ENCODE measurements around the gene SPINK4. TPM values are rescaled to one million over a fixed set of nuclear protein-coding genes. Genes with fewer than 3 reads are reported as not detected.

SPINK4 gene
- total RNA-seq, 1 experiment from 2014 or later = not detected

DNA sequence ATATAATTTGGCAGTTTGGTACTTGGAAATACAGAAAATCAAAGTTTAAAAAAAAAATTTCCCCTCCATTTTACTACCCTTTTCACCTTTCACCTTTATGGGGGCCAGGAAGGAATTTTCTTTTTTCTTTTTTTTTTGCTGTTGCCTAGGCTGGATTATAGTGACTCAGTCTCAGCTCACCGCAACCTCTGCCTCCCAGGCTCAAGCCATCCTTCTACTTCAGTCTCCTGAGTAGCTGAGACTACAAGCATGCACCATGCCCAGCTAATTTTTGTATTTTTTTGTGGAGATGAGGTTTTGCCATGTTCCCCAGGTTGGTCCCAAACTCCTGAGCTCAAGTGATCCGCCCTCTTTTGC is 34.0 kb downstream of the SPINK4 start:
- Histone ChIP-seq H3K4me1 (ENCODE audit: insufficient read depth, low read length) (no peaks in the 10 kb centered on the region), H3K4ac (ENCODE audit: low read depth, low read length) (no peak overlapping the region), H3K23ac (ENCODE audit: insufficient read length, low read depth, low read length) (no peak overlapping the region), H3K56ac (ENCODE audit: insufficient read length, low read depth, low read length) (no peak overlapping the region), H3K23me2 (ENCODE audit: insufficient read length, low read depth, low read length, poor library complexity, severe bottlenecking) (no peaks in the 10 kb centered on the region), H4K91ac (ENCODE audit: insufficient read length, low read depth, low read length) (no peak overlapping the region), H3K14ac (ENCODE audit: insufficient read depth, low read length) (no peak overlapping the region), H2AFZ (ENCODE audit: low read length) (no peak overlapping the region), H2BK5ac (ENCODE audit: insufficient read length, low read length) (no peak overlapping the region), H3K9me3 (ENCODE audit: control insufficient read depth, low read depth, low read length) (no peaks in the 10 kb centered on the region), H3K9ac (ENCODE audit: extremely low read depth, insufficient read length, low read length) (no peak overlapping the region), H4K20me1 (ENCODE audit: control insufficient read depth, insufficient read depth, insufficient read length) (no peaks in the 10 kb centered on the region), H3K27me3 (ENCODE audit: insufficient read depth, low read length) (no peaks in the 10 kb centered on the region), H2BK15ac (ENCODE audit: low read depth, low read length) (no peak overlapping the region), H2BK20ac (ENCODE audit: low read depth, low read length, poor library complexity, severe bottlenecking) (no peak overlapping the region), H3T11ph (ENCODE audit: low read length) (no peak overlapping the region), H2BK12ac (ENCODE audit: insufficient read length, low read depth, low read length) (no peak overlapping the region), H3K79me2 (ENCODE audit: insufficient read depth, low read length) (no peaks in the 10 kb centered on the region), H2BK120ac (ENCODE audit: low read depth, low read length, poor library complexity, severe bottlenecking) (no peak overlapping the region), H2AK5ac (ENCODE audit: insufficient read length, low read length) (no peak overlapping the region), H4K5ac (ENCODE audit: insufficient read length, low read depth, low read length) (no peak overlapping the region), H3K4me2 (ENCODE audit: insufficient read depth, insufficient read length, low read length) (no peak overlapping the region), H3K79me1 (ENCODE audit: insufficient read depth, low read depth, low read length, poor library complexity, severe bottlenecking) (no peaks in the 10 kb centered on the region), H3K27ac (ENCODE audit: insufficient read length, low read depth, low read length) (no peak overlapping the region), H4K8ac (replicated peaks; ENCODE audit: insufficient read length, low read depth, low read length) (no peak overlapping the region), H3K18ac (ENCODE audit: insufficient read length, low read depth, low read length) (no peak overlapping the region)
- TF ChIP-seq, protein P1, sequence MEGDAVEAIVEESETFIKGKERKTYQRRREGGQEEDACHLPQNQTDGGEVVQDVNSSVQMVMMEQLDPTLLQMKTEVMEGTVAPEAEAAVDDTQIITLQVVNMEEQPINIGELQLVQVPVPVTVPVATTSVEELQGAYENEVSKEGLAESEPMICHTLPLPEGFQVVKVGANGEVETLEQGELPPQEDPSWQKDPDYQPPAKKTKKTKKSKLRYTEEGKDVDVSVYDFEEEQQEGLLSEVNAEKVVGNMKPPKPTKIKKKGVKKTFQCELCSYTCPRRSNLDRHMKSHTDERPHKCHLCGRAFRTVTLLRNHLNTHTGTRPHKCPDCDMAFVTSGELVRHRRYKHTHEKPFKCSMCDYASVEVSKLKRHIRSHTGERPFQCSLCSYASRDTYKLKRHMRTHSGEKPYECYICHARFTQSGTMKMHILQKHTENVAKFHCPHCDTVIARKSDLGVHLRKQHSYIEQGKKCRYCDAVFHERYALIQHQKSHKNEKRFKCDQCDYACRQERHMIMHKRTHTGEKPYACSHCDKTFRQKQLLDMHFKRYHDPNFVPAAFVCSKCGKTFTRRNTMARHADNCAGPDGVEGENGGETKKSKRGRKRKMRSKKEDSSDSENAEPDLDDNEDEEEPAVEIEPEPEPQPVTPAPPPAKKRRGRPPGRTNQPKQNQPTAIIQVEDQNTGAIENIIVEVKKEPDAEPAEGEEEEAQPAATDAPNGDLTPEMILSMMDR (conservative IDR thresholded peaks at IDR 0.05) = no peak
- DNase-seq = no peak
- no peak overlapping the region for H3K27ac Mint-ChIP-seq
- H3K4me3 Mint-ChIP-seq = no peak overlapping the region
- H3K27me3 Mint-ChIP-seq (ENCODE audit: low read depth) = no peaks in the 10 kb centered on the region
- no peaks in the 10 kb centered on the region for H3K4me1 Mint-ChIP-seq
- no peaks in the 10 kb centered on the region for H3K9me3 Mint-ChIP-seq
- H3K36me3 Mint-ChIP-seq (ENCODE audit: insufficient read depth in 1 of 3, low read depth in 3 of 3) = peaks cover 16 to 74% (median 59%) of the 10 kb centered on the region in 3 experiments; a peak in 6 of 7 replicates
- WGBS (ENCODE audit: extremely low coverage, insufficient read length, low lambda C conversion rate) = no CpG with 5 or more reads among the region's 2 CpGs
